Ishikawa (cell line): ENCODE measurements around the gene SMCO4.

ENCODE experiments used
- CEBPB ChIP-seq: IDR thresholded peaks from 2 replicates; pipeline ENCODE4 v1.6.1; 2012
- EGR1 ChIP-seq: IDR thresholded peaks from 2 replicates; pipeline ENCODE4 v1.6.1; 2012
- EP300 ChIP-seq: IDR thresholded peaks from 2 replicates; pipeline ENCODE4 v1.6.1; 2012; ENCODE audit warnings: borderline replicate concordance
- FOXM1 ChIP-seq: IDR thresholded peaks from 2 replicates; pipeline ENCODE4 v1.6.1; 2012; ENCODE audit warnings: low read depth, borderline replicate concordance
- RAD21 ChIP-seq: IDR thresholded peaks from 2 replicates; pipeline ENCODE4 v1.6.1; 2012; ENCODE audit warnings: low read depth
- TAF1 ChIP-seq: IDR thresholded peaks from 2 replicates; pipeline ENCODE4 v1.6.1; 2012; ENCODE audit warnings: low read depth, mild to moderate bottlenecking
- TCF12 ChIP-seq: IDR thresholded peaks from 2 replicates; pipeline ENCODE4 v1.6.1; 2012; ENCODE audit warnings: low read depth
- TEAD4 ChIP-seq: IDR thresholded peaks from 2 replicates; pipeline ENCODE4 v1.6.1; 2012
- USF1 ChIP-seq: IDR thresholded peaks from 2 replicates; pipeline ENCODE4 v1.6.1; 2012
- YY1 ChIP-seq: IDR thresholded peaks from 2 replicates; pipeline ENCODE4 v1.6.1; 2012; ENCODE audit warnings: low read depth
- TF ChIP-seq, protein P1 (sequence below): IDR thresholded peaks from 2 replicates; pipeline ENCODE4 v1.6.1; 2012
- TF ChIP-seq, protein P2 (sequence below): IDR thresholded peaks from 2 replicates; pipeline ENCODE4 v1.6.1; 2012; ENCODE audit warnings: low read depth, mild to moderate bottlenecking

DNA sequence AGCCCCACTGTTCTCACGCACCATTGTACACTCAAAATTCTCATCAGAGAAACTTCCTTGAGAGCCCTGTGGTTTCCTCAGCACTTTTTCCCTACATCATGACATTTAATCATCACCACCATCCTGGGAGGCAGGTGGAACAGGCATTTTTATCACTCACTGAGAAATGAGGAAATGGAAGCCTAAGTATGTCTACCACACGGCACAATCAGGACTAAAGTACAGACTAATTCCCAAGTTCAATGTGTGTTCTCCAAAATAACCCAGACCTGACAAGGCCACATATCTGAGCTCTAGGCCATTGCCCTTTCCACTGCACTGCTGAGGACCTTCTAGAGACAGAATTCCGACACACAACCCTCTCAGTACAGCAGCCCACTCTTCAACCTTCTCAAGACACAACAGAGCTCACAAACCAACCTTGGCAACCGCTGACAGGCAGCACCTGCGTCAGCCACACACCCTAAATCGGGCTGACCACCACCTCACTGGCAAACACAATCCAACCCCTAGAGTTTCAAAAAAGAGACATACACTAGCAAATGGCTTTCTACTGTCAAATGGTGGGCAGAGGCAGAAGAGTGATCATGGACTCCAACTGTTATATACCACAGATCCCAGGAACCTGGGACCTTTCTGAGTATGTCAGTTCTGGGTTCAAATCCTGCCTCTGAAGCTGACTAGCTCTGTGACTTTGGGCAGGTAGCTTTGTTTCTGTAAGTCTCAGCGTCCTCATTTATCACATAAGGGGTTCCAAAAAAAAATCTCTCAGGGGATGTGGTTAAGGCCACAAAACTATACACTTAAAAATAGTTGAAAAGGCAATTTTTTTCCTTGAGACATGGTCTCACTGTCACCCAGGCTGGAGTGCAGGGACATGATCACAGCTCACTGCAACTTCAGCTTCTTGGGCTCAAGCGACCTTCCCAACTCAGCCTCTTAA lies 16.3 kb downstream of the SMCO4 start:
- TF ChIP-seq TEAD4 (no peak), TAF1 (no peak), CEBPB (no peak), TCF12 (no peak), YY1 (no peak), USF1 (no peak), EP300 (no peak), RAD21 (no peak), EGR1 (no peak), FOXM1 (no peak)
- TF ChIP-seq, protein P1, sequence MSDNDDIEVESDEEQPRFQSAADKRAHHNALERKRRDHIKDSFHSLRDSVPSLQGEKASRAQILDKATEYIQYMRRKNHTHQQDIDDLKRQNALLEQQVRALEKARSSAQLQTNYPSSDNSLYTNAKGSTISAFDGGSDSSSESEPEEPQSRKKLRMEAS: no peak
- TF ChIP-seq, protein P2, sequence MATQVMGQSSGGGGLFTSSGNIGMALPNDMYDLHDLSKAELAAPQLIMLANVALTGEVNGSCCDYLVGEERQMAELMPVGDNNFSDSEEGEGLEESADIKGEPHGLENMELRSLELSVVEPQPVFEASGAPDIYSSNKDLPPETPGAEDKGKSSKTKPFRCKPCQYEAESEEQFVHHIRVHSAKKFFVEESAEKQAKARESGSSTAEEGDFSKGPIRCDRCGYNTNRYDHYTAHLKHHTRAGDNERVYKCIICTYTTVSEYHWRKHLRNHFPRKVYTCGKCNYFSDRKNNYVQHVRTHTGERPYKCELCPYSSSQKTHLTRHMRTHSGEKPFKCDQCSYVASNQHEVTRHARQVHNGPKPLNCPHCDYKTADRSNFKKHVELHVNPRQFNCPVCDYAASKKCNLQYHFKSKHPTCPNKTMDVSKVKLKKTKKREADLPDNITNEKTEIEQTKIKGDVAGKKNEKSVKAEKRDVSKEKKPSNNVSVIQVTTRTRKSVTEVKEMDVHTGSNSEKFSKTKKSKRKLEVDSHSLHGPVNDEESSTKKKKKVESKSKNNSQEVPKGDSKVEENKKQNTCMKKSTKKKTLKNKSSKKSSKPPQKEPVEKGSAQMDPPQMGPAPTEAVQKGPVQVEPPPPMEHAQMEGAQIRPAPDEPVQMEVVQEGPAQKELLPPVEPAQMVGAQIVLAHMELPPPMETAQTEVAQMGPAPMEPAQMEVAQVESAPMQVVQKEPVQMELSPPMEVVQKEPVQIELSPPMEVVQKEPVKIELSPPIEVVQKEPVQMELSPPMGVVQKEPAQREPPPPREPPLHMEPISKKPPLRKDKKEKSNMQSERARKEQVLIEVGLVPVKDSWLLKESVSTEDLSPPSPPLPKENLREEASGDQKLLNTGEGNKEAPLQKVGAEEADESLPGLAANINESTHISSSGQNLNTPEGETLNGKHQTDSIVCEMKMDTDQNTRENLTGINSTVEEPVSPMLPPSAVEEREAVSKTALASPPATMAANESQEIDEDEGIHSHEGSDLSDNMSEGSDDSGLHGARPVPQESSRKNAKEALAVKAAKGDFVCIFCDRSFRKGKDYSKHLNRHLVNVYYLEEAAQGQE: no peak
